Activated CD8-positive, alpha-beta memory T cell treated with anti-CD3 and anti-CD28 coated beads for 1 hour (primary cell): Measurements from ENCODE around the gene PDZD2.
"Not testable (repeated sequence)": the region's sequence is repeated elsewhere in the genome, so short reads cannot be mapped to it uniquely, and the experiment has no call there.

Experiments
- DNase-seq, 2 donors: peaks; one replicate each; pipeline ENCODE4 v3.0.0-alpha.2; 2020; ENCODE audit warnings: low read depth in 1 of 2; ENCODE audit errors: extremely low read depth in 1 of 2

The PDZD2 gene

GRCh38 chr5:31764687-31765086 is 125.8 kb downstream of the PDZD2 start:
- not testable (repeated sequence) for DNase-seq

- no peak for DNase-seq
These were observed 128.6 kb downstream of the PDZD2 start for GRCh38 chr5:31767335-31768031.

GRCh38 chr5:31768046-31768445 is 129.1 kb downstream of the PDZD2 start:
- no peak for DNase-seq

- DNase-seq: no peak
These were observed 129.9 kb downstream of the PDZD2 start for GRCh38 chr5:31768784-31769183.

- no peak for DNase-seq
These were observed 130.6 kb downstream of the PDZD2 start for GRCh38 chr5:31769530-31769929.

GRCh38 chr5:31770132-31770720 is 131.3 kb downstream of the PDZD2 start:
- DNase-seq: no peak

- DNase-seq: no peak
These were observed 132.1 kb downstream of the PDZD2 start for GRCh38 chr5:31770998-31771397.

- no peak for DNase-seq
These were observed 132.6 kb downstream of the PDZD2 start for GRCh38 chr5:31771500-31771899.

- DNase-seq: not testable (repeated sequence)
These were observed 137.4 kb downstream of the PDZD2 start for GRCh38 chr5:31776294-31776693.

- no peak for DNase-seq
These were observed 138.2 kb downstream of the PDZD2 start for GRCh38 chr5:31776976-31777651.

GRCh38 chr5:31781772-31782171 is 142.8 kb downstream of the PDZD2 start:
- no peak for DNase-seq

- DNase-seq: no peak
These were observed 144.2 kb downstream of the PDZD2 start for GRCh38 chr5:31783086-31783645.

- no peak for DNase-seq
These were observed 144.8 kb downstream of the PDZD2 start for GRCh38 chr5:31783731-31784130.

- no peak for DNase-seq
These were observed 147.2 kb downstream of the PDZD2 start for GRCh38 chr5:31786090-31786631.

GRCh38 chr5:31794009-31794408 is 155.1 kb downstream of the PDZD2 start:
- DNase-seq: no peak

- no peak for DNase-seq
These were observed 159.2 kb downstream of the PDZD2 start for GRCh38 chr5:31798168-31798567.

GRCh38 chr5:31800351-31800750 is 161.4 kb downstream of the PDZD2 start:
- no peak for DNase-seq

GRCh38 chr5:31805785-31806400 is 167.0 kb downstream of the PDZD2 start:
- DNase-seq: no peak

GRCh38 chr5:31806561-31806960 is 167.6 kb downstream of the PDZD2 start:
- DNase-seq: no peak

GRCh38 chr5:31807789-31808540 is 169.0 kb downstream of the PDZD2 start:
- DNase-seq: no peak
